Measurements from ENCODE around the gene HSPA1B.

GRCh38 chr6:31781244-31782125 is 46.1 kb upstream of the HSPA1B start:
- no peak for TF ChIP-seq CTCF (IDR thresholded peaks at IDR 0.05)
- TF ChIP-seq EP300 (IDR thresholded peaks at IDR 0.05): no peak

Data from tibial nerve (tissue), 4 donors.